H1 (cell line): ENCODE measurements around the gene GIMAP7.

Experiments
- BRCA1 ChIP-seq: IDR thresholded peaks from 2 replicates; pipeline ENCODE4 v1.6.1; 2012; ENCODE audit warnings: low read depth, low read length, improper control_type of control experiment
- CREB1 ChIP-seq: IDR thresholded peaks from 2 replicates; pipeline ENCODE4 v1.6.1; 2012; ENCODE audit warnings: inconsistent platforms
- EZH2 ChIP-seq: fragments of 200-600 bp; sonication (generic); IDR thresholded peaks from 2 replicates; pipeline ENCODE4 v1.7.1; 2012; ENCODE audit warnings: low read depth, mild to moderate bottlenecking, moderate library complexity, low read length, inconsistent platforms; ENCODE audit not compliant: severe bottlenecking
- HDAC2 ChIP-seq, 2 experiments: fragments of 300-600 bp in 1 of 2; sonication (generic) in 1 of 2; IDR thresholded peaks; 2 replicates each; pipeline ENCODE4 v1.6.1; 2011 to 2012; ENCODE audit warnings: low read depth in 2 of 2, low read length in 2 of 2, mild to moderate bottlenecking in 2 of 2, moderate library complexity in 2 of 2, borderline replicate concordance in 1 of 2, inconsistent platforms in 1 of 2
- JUND ChIP-seq: IDR thresholded peaks from 2 replicates; pipeline ENCODE4 v1.6.1; 2011; ENCODE audit warnings: mild to moderate bottlenecking, improper control_type of control experiment, low read length
- NRF1 ChIP-seq: IDR thresholded peaks from 2 replicates; pipeline ENCODE4 v1.6.1; 2011; ENCODE audit warnings: mild to moderate bottlenecking, low read depth, low read length, improper control_type of control experiment
- POLR2A ChIP-seq, 2 experiments: IDR thresholded peaks; 1 replicate in 1 of 2; 2 replicates in 1 of 2; pipeline ENCODE4 v1.6.1; 2011; ENCODE audit warnings: low read depth in 2 of 2, low read length in 2 of 2, mild to moderate bottlenecking in 2 of 2; ENCODE audit errors: control extremely low read depth in 1 of 2
- RNF2 ChIP-seq: fragments of 200-900, 300-1000 bp; sonication (generic); IDR thresholded peaks from 2 replicates; pipeline ENCODE4 v1.7.1; 2016; ENCODE audit warnings: borderline replicate concordance, low read depth, mild to moderate bottlenecking, antibody characterized with exemption, low read length; ENCODE audit not compliant: poor library complexity, severe bottlenecking; ENCODE audit errors: missing control alignments
- SAP30 ChIP-seq: fragments of 300-600 bp; sonication (generic); IDR thresholded peaks from 2 replicates; pipeline ENCODE4 v1.7.1; 2012; ENCODE audit warnings: low read length, moderate library complexity, mild to moderate bottlenecking, inconsistent platforms; ENCODE audit not compliant: insufficient read depth, insufficient replicate concordance
- TAF1 ChIP-seq: IDR thresholded peaks from 2 replicates; pipeline ENCODE4 v1.6.1; 2011; ENCODE audit warnings: mild to moderate bottlenecking, low read depth, low read length
- USF2 ChIP-seq: IDR thresholded peaks from 2 replicates; pipeline ENCODE4 v1.6.1; 2011; ENCODE audit warnings: low read length, improper control_type of control experiment
- TF ChIP-seq, protein P1 (sequence below), 3 experiments: IDR thresholded peaks; 1 replicate in 2 of 3; 2 replicates in 1 of 3; pipeline versions ENCODE4 v1.5.1 to v1.6.1; 2011; ENCODE audit warnings: low read length in 3 of 3, mild to moderate bottlenecking in 3 of 3, inconsistent platforms in 2 of 3, low read depth in 1 of 3, moderate library complexity in 1 of 3; ENCODE audit not compliant: insufficient read depth in 1 of 3; ENCODE audit errors: control extremely low read depth in 1 of 3
- TF ChIP-seq, protein P2 (sequence below): IDR thresholded peaks from 2 replicates; pipeline ENCODE4 v1.6.1; 2012; ENCODE audit warnings: inconsistent platforms

DNA sequence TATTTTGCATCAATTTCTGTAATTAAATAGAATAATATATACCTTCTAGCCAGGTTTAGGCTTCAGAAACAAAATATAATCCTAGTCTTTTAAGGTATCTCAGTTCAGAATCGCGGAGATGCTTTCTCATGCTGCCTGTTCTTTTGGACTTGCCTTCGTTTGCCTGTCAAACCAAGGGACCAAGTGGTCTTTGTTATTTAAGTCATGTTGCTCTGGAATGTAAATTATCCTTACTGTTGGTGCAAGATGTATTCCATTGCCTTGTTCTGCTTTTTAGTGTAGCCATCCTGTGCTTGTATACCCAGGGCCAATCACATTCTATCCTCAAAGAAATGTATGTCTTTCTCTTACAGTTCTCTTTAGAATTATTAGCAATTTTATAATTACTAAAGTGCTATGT is 51.5 kb downstream of the GIMAP7 start:
- TF ChIP-seq TAF1: no peak
- TF ChIP-seq RNF2: no peak
- TF ChIP-seq, protein P1, sequence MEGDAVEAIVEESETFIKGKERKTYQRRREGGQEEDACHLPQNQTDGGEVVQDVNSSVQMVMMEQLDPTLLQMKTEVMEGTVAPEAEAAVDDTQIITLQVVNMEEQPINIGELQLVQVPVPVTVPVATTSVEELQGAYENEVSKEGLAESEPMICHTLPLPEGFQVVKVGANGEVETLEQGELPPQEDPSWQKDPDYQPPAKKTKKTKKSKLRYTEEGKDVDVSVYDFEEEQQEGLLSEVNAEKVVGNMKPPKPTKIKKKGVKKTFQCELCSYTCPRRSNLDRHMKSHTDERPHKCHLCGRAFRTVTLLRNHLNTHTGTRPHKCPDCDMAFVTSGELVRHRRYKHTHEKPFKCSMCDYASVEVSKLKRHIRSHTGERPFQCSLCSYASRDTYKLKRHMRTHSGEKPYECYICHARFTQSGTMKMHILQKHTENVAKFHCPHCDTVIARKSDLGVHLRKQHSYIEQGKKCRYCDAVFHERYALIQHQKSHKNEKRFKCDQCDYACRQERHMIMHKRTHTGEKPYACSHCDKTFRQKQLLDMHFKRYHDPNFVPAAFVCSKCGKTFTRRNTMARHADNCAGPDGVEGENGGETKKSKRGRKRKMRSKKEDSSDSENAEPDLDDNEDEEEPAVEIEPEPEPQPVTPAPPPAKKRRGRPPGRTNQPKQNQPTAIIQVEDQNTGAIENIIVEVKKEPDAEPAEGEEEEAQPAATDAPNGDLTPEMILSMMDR (IDR thresholded peaks at IDR 0.05; ENCODE audit: control extremely low read depth in 1 of 3, insufficient read depth in 1 of 3, low read depth in 1 of 3, low read length in 3 of 3): no peak
- no peak for TF ChIP-seq NRF1
- TF ChIP-seq BRCA1: no peak
- TF ChIP-seq SAP30: no peak
- no peak for TF ChIP-seq JUND
- no peak for TF ChIP-seq EZH2
- TF ChIP-seq HDAC2 (IDR thresholded peaks at IDR 0.05; ENCODE audit: borderline replicate concordance in 1 of 2, low read depth in 2 of 2, low read length in 2 of 2): no peak
- TF ChIP-seq USF2: no peak
- TF ChIP-seq POLR2A (IDR thresholded peaks at IDR 0.05; ENCODE audit: control extremely low read depth in 1 of 2, low read depth in 2 of 2, low read length in 2 of 2): no peak
- TF ChIP-seq, protein P2, sequence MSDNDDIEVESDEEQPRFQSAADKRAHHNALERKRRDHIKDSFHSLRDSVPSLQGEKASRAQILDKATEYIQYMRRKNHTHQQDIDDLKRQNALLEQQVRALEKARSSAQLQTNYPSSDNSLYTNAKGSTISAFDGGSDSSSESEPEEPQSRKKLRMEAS: no peak
- TF ChIP-seq CREB1: no peak
